Mammary epithelial cell (primary cell): ENCODE measurements around the gene CDKAL1.

Experiments used
- CTCF ChIP-seq, 2 donors: IDR thresholded peaks in 1 of 2; conservative IDR thresholded peaks in 1 of 2; 2 replicates each; pipeline ENCODE4 v1.5.1; 2011 to 2012; ENCODE audit warnings: inconsistent platforms in 2 of 2, low read length in 2 of 2, mild to moderate bottlenecking in 2 of 2, control low read depth in 1 of 2, low read depth in 1 of 2; ENCODE audit not compliant: insufficient read depth in 1 of 2; ENCODE audit errors: extremely low read depth in 1 of 2
- EZH2 ChIP-seq: IDR thresholded peaks from 2 replicates; pipeline ENCODE4 v1.6.1; 2012; ENCODE audit warnings: low read length, inconsistent platforms, borderline replicate concordance

GRCh38 chr6:21031182-21031581, 496.9 kb downstream of the CDKAL1 start:
- no peak for TF ChIP-seq CTCF (conservative IDR thresholded peaks at IDR 0.05 in 1 of 2, IDR thresholded peaks at IDR 0.05 in 1 of 2; ENCODE audit: extremely low read depth in 1 of 2, insufficient read depth in 1 of 2, low read depth in 1 of 2, low read length in 2 of 2)
- no peak for TF ChIP-seq EZH2
